Mesangial cell (primary cell): ENCODE results near the gene IFNLR1. TPM values are rescaled to one million over a fixed set of nuclear protein-coding genes. Genes with fewer than 3 reads are reported as not detected.

ENCODE experiments used
- total RNA-seq: library from RNA; depleted of rRNA; stranded (reverse); fragments of >200 nt; gene quantifications from 2 replicates; pipeline ENCODE4 v1.2.3, GENCODE V29; 2015

IFNLR1 gene
- total RNA-seq: 1.5 and 3.6 TPM in 2 replicates

DNA sequence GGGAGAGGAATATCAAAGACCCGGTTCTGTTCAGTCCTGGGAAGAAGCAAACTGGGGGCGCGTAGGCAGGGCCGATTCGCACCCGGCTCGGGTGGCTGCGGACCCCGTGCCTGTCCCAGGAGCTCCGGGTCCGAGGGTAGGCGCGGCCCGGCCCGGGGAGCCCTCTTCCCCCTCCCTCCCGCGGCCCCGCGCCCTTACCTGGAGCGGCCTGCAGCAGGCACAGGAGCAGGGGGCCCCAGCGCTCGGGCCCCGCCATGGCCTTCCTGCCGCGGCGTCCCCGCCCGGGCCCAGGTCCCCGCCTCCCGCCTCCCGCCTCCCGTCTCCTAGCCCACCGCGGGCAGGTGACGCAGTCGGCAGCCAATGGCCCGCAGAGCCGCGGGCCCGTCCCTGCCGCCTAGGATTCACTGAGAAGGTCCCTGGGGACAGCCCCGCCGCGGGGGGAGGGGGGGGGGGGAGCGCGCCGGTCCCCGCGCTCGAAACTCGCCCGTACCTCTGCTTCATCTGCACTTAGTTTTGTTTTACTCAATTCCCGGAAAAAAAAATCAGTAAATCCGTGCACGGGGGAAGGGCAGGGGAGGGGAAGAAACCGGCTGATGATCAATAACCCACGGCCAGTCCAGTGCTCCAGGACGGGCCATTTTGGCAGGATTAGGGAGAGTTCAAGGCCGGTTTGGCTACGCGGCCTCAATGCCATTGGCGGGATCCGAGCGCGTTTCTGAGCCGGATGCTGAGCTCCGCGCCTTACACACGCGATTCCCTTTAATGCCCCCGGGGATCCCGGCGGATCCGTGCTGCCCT, at the start of gene IFNLR1:
TSS of gene IFNLR1 (minus strand) at position 297 of the 798 bp plus-strand sequence. CDS start at position 256, 41 bp downstream.

DNA sequence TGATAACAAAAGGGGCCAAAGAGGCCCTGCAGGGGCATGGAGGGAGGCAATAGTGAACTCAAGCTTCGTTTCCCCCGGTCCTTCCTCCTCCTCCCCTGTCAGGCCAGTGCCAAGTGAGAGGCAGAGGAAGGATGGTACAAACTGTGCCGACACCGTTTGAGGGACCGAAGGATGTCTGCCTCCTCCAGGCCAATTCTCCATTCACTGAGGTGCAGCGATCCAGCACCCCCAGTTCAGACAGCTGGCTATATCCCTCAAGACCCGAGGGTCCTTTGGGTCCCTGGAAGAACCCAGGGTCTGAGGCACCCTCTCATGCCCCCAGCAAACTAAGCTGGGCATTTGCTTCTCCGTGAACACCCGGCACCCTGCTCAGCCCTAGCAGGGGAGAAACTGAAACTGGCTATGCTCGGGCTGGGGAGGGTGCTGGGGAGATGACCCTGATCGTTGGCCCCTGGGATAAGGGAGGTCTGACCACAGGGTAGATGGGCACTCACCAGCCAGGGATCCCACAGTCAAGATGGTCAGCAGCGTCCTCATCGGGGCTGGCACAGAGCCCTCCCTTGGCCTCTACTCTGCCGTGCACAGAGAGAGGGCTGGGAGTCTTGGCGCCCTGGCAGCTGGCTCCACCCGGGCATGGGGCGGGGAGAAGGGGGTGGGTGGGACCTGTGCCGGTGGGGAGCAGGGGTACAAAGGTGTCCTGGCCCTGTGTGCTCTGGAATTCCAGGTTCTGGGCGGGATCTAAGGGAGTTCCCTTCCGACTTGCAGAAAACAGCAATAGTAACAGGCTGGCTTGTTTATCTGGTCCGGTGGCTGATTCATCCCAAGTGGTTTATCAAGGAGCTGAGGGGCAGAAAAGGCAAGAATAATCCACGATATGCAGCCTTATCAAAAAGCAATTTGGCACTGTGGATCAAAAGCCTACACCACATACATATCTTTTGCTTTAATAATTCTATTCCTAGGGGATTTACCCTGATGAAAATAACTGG, 44.2 kb downstream of the IFNLR1 start, which contains the start of gene IL22RA1:
TSS of gene IL22RA1 (minus strand) at position 595 of the 989 bp plus-strand sequence. CDS start at position 537, 58 bp downstream.

GRCh38 chr1:24111996-24112779, 74.9 kb downstream of the IFNLR1 start, which contains the start of gene MYOM3:
MYOM3 (minus strand) TSS chr1:24112135; CDS start chr1:24108636, 3,499 bp downstream.

Other genes starting within 250 kb of the IFNLR1 start
- 45.8 and 61.6 TPM in 2 replicates for gene PNRC2, start 227.5 kb downstream of the IFNLR1 start, total RNA-seq
- 35.9 and 64.0 TPM in 2 replicates for gene SRSF10, start 207.0 kb downstream of the IFNLR1 start, total RNA-seq
- gene MYOM3, start 75.2 kb downstream of the IFNLR1 start, total RNA-seq: 3.6 and 7.0 TPM in 2 replicates
- gene IL22RA1, start 44.1 kb downstream of the IFNLR1 start, total RNA-seq: under 0.01 and 0.16 TPM in 2 replicates
- 0.16 and 1.5 TPM in 2 replicates for gene GRHL3, start 132.1 kb upstream of the IFNLR1 start, total RNA-seq
- gene STPG1, start 226.5 kb upstream of the IFNLR1 start, total RNA-seq: 5.8 and 8.6 TPM in 2 replicates
- gene NIPAL3, start 228.5 kb upstream of the IFNLR1 start, total RNA-seq: 19.2 and 45.9 TPM in 2 replicates